CD8-positive, alpha-beta memory T cell (primary cell): Measurements from ENCODE around the gene ABI3BP. TPM values are rescaled to one million over a fixed set of nuclear protein-coding genes. Genes with fewer than 3 reads are reported as not detected.

Experiments used
- CTCF ChIA-PET: fragments of 350-600 bp; sonication (Branson Sonifier 250); formaldehyde crosslinking; loops from one replicate; lab custom pipeline; 2021; ENCODE audit warnings: antibody characterized with exemption; lab: Charles Lee
- POLR2A ChIA-PET: fragments of 350-600 bp; sonication (Branson Sonifier 250); formaldehyde crosslinking; loops from one replicate; lab custom pipeline; 2021; ENCODE audit warnings: antibody characterized with exemption; lab: Charles Lee
- DNase-seq, 5 donors: peaks; one replicate each; pipeline versions ENCODE4 v3.0.0 to v3.0.0-alpha.2; 2020 to 2022; ENCODE audit warnings: mixed read lengths in 1 of 5
- H3K27ac ChIP-seq: one replicate; pipeline ENCODE4 v1.7.0; 2013; ENCODE audit warnings: low read depth, mild to moderate bottlenecking, low read length, moderate library complexity
- H3K27me3 ChIP-seq: 2 replicates; pipeline ENCODE4 v1.7.0; 2013; ENCODE audit warnings: low read length, mild to moderate bottlenecking; ENCODE audit not compliant: insufficient read depth, poor library complexity, severe bottlenecking
- H3K36me3 ChIP-seq: 2 replicates; pipeline ENCODE4 v1.7.0; 2013; ENCODE audit warnings: mild to moderate bottlenecking, low read length, moderate library complexity; ENCODE audit not compliant: insufficient read depth
- H3K4me1 ChIP-seq: 2 replicates; pipeline ENCODE4 v1.7.0; 2013; ENCODE audit warnings: mild to moderate bottlenecking, low read length, moderate library complexity; ENCODE audit not compliant: insufficient read depth
- H3K4me3 ChIP-seq: 2 replicates; pipeline ENCODE4 v1.7.0; 2013; ENCODE audit warnings: mild to moderate bottlenecking, low read length
- H3K9me3 ChIP-seq: 2 replicates; pipeline ENCODE4 v1.7.0; 2013; ENCODE audit warnings: mild to moderate bottlenecking, low read length
- H3K27ac Mint-ChIP-seq, 8 donors: one replicate each; pipeline ENCODE4 v1.8.0; 2020 to 2021; ENCODE audit warnings: mixed read lengths in 8 of 8, mild to moderate bottlenecking in 6 of 8, inconsistent platforms in 3 of 8, moderate library complexity in 3 of 8
- H3K27me3 Mint-ChIP-seq, 2 donors: one replicate each; pipeline ENCODE4 v1.8.0; 2020 to 2021; ENCODE audit warnings: mixed read lengths in 2 of 2, mild to moderate bottlenecking in 1 of 2, moderate library complexity in 1 of 2
- H3K36me3 Mint-ChIP-seq, 3 donors: one replicate each; pipeline ENCODE4 v1.8.0; 2020 to 2021; ENCODE audit warnings: mixed read lengths in 3 of 3, inconsistent platforms in 1 of 3, mild to moderate bottlenecking in 1 of 3
- H3K4me1 Mint-ChIP-seq, 3 donors: one replicate each; pipeline ENCODE4 v1.8.0; 2020 to 2021; ENCODE audit warnings: mixed read lengths in 3 of 3, inconsistent platforms in 1 of 3, mild to moderate bottlenecking in 1 of 3
- H3K4me3 Mint-ChIP-seq, 7 donors: one replicate each; pipeline ENCODE4 v1.8.0; 2020 to 2021; ENCODE audit warnings: mixed read lengths in 7 of 7, mild to moderate bottlenecking in 6 of 7, moderate library complexity in 4 of 7, inconsistent platforms in 2 of 7
- H3K9me3 Mint-ChIP-seq, 5 donors: one replicate each; pipeline ENCODE4 v1.8.0; 2020 to 2022; ENCODE audit warnings: mixed read lengths in 5 of 5, mild to moderate bottlenecking in 3 of 5, moderate library complexity in 2 of 5, inconsistent platforms in 1 of 5
- polyA plus RNA-seq: library from polyadenylated mRNA; unstranded; fragments of 300-500 nt; fragmentation: Illumina TruSeq; gene quantifications from one replicate; pipeline ENCODE4 v1.2.3, GENCODE V29; 2021
- total RNA-seq, 2 experiments: library from RNA; stranded (reverse); gene quantifications; one replicate each; pipeline ENCODE4 v1.2.3, GENCODE V29; 2021

ABI3BP gene
- total and polyA plus RNA-seq, 3 experiments from 2014 or later, result not detected

- Histone ChIP-seq H3K4me3 (no peak overlapping the region), H3K27me3 (no peaks in the 10 kb centered on the region), H3K36me3 (no peaks in the 10 kb centered on the region), H3K9me3 (no peaks in the 10 kb centered on the region), H3K4me1 (no peaks in the 10 kb centered on the region), H3K27ac (no peak overlapping the region)
- Mint-ChIP-seq H3K4me1 (peaks cover 0 to under 1% (median 0%) of the 10 kb centered on the region in 3 donors), H3K27ac (no peak overlapping the region), H3K4me3 (no peak overlapping the region), H3K27me3 (peaks cover 7 to 12% of the 10 kb centered on the region in 2 donors), H3K9me3 (no peaks in the 10 kb centered on the region), H3K36me3 (no peaks in the 10 kb centered on the region)
- ChIA-PET POLR2A (no interaction called here), CTCF (no interaction called here)
- no peak for DNase-seq
Measured at GRCh38 chr3:100857863-100858262, 135.4 kb downstream of the ABI3BP start.

- H3K36me3 Mint-ChIP-seq, result no peaks in the 10 kb centered on the region
- Histone ChIP-seq H3K4me3 (no peak overlapping the region), H3K27ac (no peak overlapping the region), H3K27me3 (no peaks in the 10 kb centered on the region), H3K4me1 (no peaks in the 10 kb centered on the region), H3K36me3 (no peaks in the 10 kb centered on the region), H3K9me3 (no peaks in the 10 kb centered on the region)
- ChIA-PET CTCF (no interaction called here), POLR2A (no interaction called here)
- no peaks in the 10 kb centered on the region for H3K9me3 Mint-ChIP-seq
- H3K27ac Mint-ChIP-seq, result no peak overlapping the region
- H3K27me3 Mint-ChIP-seq, result peaks cover 7 to 12% of the 10 kb centered on the region in 2 donors
- no peak for DNase-seq
- H3K4me3 Mint-ChIP-seq, result no peak overlapping the region
- H3K4me1 Mint-ChIP-seq, result peaks cover 0 to 4% (median 1%) of the 10 kb centered on the region in 3 donors
Measured at GRCh38 chr3:100856821-100857220, 136.4 kb downstream of the ABI3BP start.

GRCh38 chr3:100852840-100853239, 140.4 kb downstream of the ABI3BP start:
- Histone ChIP-seq H3K36me3 (no peaks in the 10 kb centered on the region), H3K27ac (no peak overlapping the region), H3K4me1 (no peaks in the 10 kb centered on the region), H3K9me3 (no peaks in the 10 kb centered on the region), H3K4me3 (no peak overlapping the region), H3K27me3 (no peaks in the 10 kb centered on the region)
- H3K36me3 Mint-ChIP-seq, result no peaks in the 10 kb centered on the region
- ChIA-PET CTCF (no interaction called here), POLR2A (no interaction called here)
- DNase-seq, result no peak
- H3K4me1 Mint-ChIP-seq, result peaks cover 0 to 4% (median 1%) of the 10 kb centered on the region in 3 donors
- no peak overlapping the region for H3K4me3 Mint-ChIP-seq
- H3K27me3 Mint-ChIP-seq, result peaks cover 5 to 6% of the 10 kb centered on the region in 2 donors
- H3K9me3 Mint-ChIP-seq, result no peaks in the 10 kb centered on the region
- no peak overlapping the region for H3K27ac Mint-ChIP-seq

- H3K4me3 Mint-ChIP-seq, result no peak overlapping the region
- Histone ChIP-seq H3K27ac (no peak overlapping the region), H3K27me3 (no peaks in the 10 kb centered on the region), H3K4me3 (no peak overlapping the region), H3K36me3 (no peaks in the 10 kb centered on the region), H3K9me3 (no peaks in the 10 kb centered on the region), H3K4me1 (no peaks in the 10 kb centered on the region)
- H3K4me1 Mint-ChIP-seq, result peaks cover 0 to 4% (median 1%) of the 10 kb centered on the region in 3 donors
- no peak overlapping the region for H3K27ac Mint-ChIP-seq
- peaks cover 5 to 9% of the 10 kb centered on the region in 2 donors for H3K27me3 Mint-ChIP-seq
- H3K36me3 Mint-ChIP-seq, result no peaks in the 10 kb centered on the region
- CTCF ChIA-PET, result no interaction called here
- DNase-seq, result no peak
- H3K9me3 Mint-ChIP-seq, result no peaks in the 10 kb centered on the region
- POLR2A ChIA-PET, result no interaction called here
Measured at GRCh38 chr3:100850701-100851100, 142.5 kb downstream of the ABI3BP start.

- H3K9me3 ChIP-seq, result no peaks in the 10 kb centered on the region
- no peaks in the 10 kb centered on the region for H3K36me3 ChIP-seq
- DNase-seq, result no peak
- peak overlapping the region in 1 of 8 donors; percentile 51 for H3K27ac Mint-ChIP-seq
- no peaks in the 10 kb centered on the region for H3K4me1 ChIP-seq
- CTCF ChIA-PET, result no interaction called here
- no peak overlapping the region for H3K27ac ChIP-seq
- POLR2A ChIA-PET, result no interaction called here
- no peaks in the 10 kb centered on the region for H3K36me3 Mint-ChIP-seq
- no peaks in the 10 kb centered on the region for H3K27me3 ChIP-seq
- H3K4me3 ChIP-seq, result no peak overlapping the region
- no peak overlapping the region for H3K4me3 Mint-ChIP-seq
- H3K9me3 Mint-ChIP-seq, result no peaks in the 10 kb centered on the region
- H3K27me3 Mint-ChIP-seq, result peaks cover 5 to 9% of the 10 kb centered on the region in 2 donors
- peaks cover 0 to 4% (median 1%) of the 10 kb centered on the region in 3 donors for H3K4me1 Mint-ChIP-seq
Measured at GRCh38 chr3:100850156-100850555, 143.1 kb downstream of the ABI3BP start.

GRCh38 chr3:100844063-100844936, 148.9 kb downstream of the ABI3BP start:
- ChIA-PET POLR2A (no interaction called here), CTCF (no interaction called here)
- Histone ChIP-seq H3K27ac (no peak overlapping the region), H3K36me3 (no peaks in the 10 kb centered on the region), H3K9me3 (no peaks in the 10 kb centered on the region), H3K4me3 (no peak overlapping the region), H3K27me3 (no peaks in the 10 kb centered on the region), H3K4me1 (no peaks in the 10 kb centered on the region)
- H3K4me3 Mint-ChIP-seq, result no peak overlapping the region
- peaks cover 0 to 1% (median 0%) of the 10 kb centered on the region in 3 donors for H3K36me3 Mint-ChIP-seq
- DNase-seq, result no peak
- H3K27ac Mint-ChIP-seq, result no peak overlapping the region
- H3K4me1 Mint-ChIP-seq, result no peaks in the 10 kb centered on the region
- H3K27me3 Mint-ChIP-seq, result peaks cover 5 to 32% of the 10 kb centered on the region in 2 donors
- no peaks in the 10 kb centered on the region for H3K9me3 Mint-ChIP-seq

- POLR2A ChIA-PET, result no interaction called here
- Histone ChIP-seq H3K36me3 (no peaks in the 10 kb centered on the region), H3K9me3 (no peaks in the 10 kb centered on the region), H3K27ac (no peak overlapping the region), H3K4me3 (no peak overlapping the region), H3K27me3 (no peaks in the 10 kb centered on the region), H3K4me1 (no peaks in the 10 kb centered on the region)
- no peak for DNase-seq
- H3K4me3 Mint-ChIP-seq, result no peak overlapping the region
- H3K27me3 Mint-ChIP-seq, result peaks cover 16 to 41% of the 10 kb centered on the region in 2 donors
- no peaks in the 10 kb centered on the region for H3K36me3 Mint-ChIP-seq
- no peaks in the 10 kb centered on the region for H3K4me1 Mint-ChIP-seq
- CTCF ChIA-PET, result no interaction called here
- no peak overlapping the region for H3K27ac Mint-ChIP-seq
- no peaks in the 10 kb centered on the region for H3K9me3 Mint-ChIP-seq
Measured at GRCh38 chr3:100838157-100838556, 155.1 kb downstream of the ABI3BP start.

- CTCF ChIA-PET, result no interaction called here
- Mint-ChIP-seq H3K27me3 (peaks cover 16 to 34% of the 10 kb centered on the region in 2 donors), H3K27ac (no peak overlapping the region), H3K4me3 (no peak overlapping the region), H3K36me3 (no peaks in the 10 kb centered on the region), H3K9me3 (no peaks in the 10 kb centered on the region), H3K4me1 (no peaks in the 10 kb centered on the region)
- DNase-seq, result no peak
- Histone ChIP-seq H3K4me3 (no peak overlapping the region), H3K36me3 (no peaks in the 10 kb centered on the region), H3K27me3 (no peaks in the 10 kb centered on the region), H3K9me3 (no peaks in the 10 kb centered on the region), H3K4me1 (no peaks in the 10 kb centered on the region), H3K27ac (no peak overlapping the region)
- POLR2A ChIA-PET, result no interaction called here
Measured at GRCh38 chr3:100836661-100837060, 156.6 kb downstream of the ABI3BP start.
